22Rv1 (cell line): Measurements from ENCODE around the gene NFASC.

ENCODE experiments used
- CTCF ChIP-seq: fragments of 450-650 bp; IDR thresholded peaks from 2 replicates; pipeline ENCODE4 v1.5.1; 2017; ENCODE audit warnings: mild to moderate bottlenecking
- ZFX ChIP-seq: fragments of 450-650 bp; IDR thresholded peaks from 2 replicates; pipeline ENCODE4 v1.6.1; 2017; ENCODE audit warnings: antibody characterized with exemption, borderline replicate concordance

- TF ChIP-seq CTCF: no peak
- no peak for TF ChIP-seq ZFX
Measured at GRCh38 chr1:205072286-205072685, 201.6 kb downstream of the NFASC start.
